ENCODE data around the gene ATRNL1. TPM values are rescaled to one million over a fixed set of nuclear protein-coding genes. Genes with fewer than 3 reads are reported as not detected.
"Not testable (repeated sequence)": the region's sequence is repeated elsewhere in the genome, so short reads cannot be mapped to it uniquely, and the experiment has no call there.

ATRNL1 gene
- polyA plus RNA-seq, 3 donors, result not detected

DNA sequence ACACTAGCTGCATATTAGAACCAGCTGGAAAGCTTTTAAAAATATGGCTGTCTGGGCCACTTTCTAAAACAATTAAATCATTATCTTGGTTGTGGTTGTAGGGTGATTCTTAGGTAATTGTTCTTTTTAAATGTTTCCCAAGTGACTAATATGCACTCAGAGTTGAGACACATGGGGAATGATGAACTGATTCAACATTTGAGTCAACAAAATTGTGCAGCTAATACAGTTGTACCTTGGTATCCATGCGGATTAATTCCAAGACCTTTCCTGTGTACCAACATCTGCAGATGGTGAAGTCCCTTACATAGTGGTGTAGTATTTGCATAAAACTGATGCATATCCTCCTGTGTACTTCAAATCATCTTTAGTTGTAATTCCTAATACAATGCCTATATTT, 242.2 kb downstream of the ATRNL1 start:
- Histone ChIP-seq H3K4me3 (replicated peaks in 1 of 3; ENCODE audit: low read depth in 2 of 3, low read length in 3 of 3) (no peak overlapping the region), H3K27ac (ENCODE audit: low read depth in 1 of 2, low read length in 2 of 2) (no peak overlapping the region), H2AFZ (ENCODE audit: insufficient read depth, low read depth, low read length, poor library complexity, severe bottlenecking) (no peak overlapping the region), H3K9me3 (replicated peaks in 1 of 2; ENCODE audit: control insufficient read depth in 1 of 2, insufficient read depth in 1 of 2, low read length in 2 of 2) (no peaks in the 10 kb centered on the region), H4K20me1 (ENCODE audit: insufficient read depth, low read length) (no peaks in the 10 kb centered on the region), H3K27me3 (ENCODE audit: control insufficient read depth in 2 of 2, insufficient read depth in 2 of 2, low read length in 2 of 2) (no peaks in the 10 kb centered on the region), H3K4me1 (ENCODE audit: control insufficient read depth in 1 of 2, insufficient read depth in 2 of 2, low read length in 2 of 2) (no peaks in the 10 kb centered on the region), H3K36me3 (replicated peaks in 1 of 2; ENCODE audit: control insufficient read depth in 1 of 2, insufficient read depth in 2 of 2, low read length in 2 of 2) (no peaks in the 10 kb centered on the region), H3K4me2 (replicated peaks; ENCODE audit: extremely low read depth, low read length, poor library complexity, severe bottlenecking) (no peak overlapping the region), H3K79me2 (ENCODE audit: insufficient read depth, low read length) (no peaks in the 10 kb centered on the region), H3K9ac (ENCODE audit: insufficient read depth, low read length, poor library complexity, severe bottlenecking) (no peak overlapping the region)
- no CpG with 5 or more reads among the region's 1 CpG for WGBS (ENCODE audit: insufficient coverage)
- TF ChIP-seq, protein P1, sequence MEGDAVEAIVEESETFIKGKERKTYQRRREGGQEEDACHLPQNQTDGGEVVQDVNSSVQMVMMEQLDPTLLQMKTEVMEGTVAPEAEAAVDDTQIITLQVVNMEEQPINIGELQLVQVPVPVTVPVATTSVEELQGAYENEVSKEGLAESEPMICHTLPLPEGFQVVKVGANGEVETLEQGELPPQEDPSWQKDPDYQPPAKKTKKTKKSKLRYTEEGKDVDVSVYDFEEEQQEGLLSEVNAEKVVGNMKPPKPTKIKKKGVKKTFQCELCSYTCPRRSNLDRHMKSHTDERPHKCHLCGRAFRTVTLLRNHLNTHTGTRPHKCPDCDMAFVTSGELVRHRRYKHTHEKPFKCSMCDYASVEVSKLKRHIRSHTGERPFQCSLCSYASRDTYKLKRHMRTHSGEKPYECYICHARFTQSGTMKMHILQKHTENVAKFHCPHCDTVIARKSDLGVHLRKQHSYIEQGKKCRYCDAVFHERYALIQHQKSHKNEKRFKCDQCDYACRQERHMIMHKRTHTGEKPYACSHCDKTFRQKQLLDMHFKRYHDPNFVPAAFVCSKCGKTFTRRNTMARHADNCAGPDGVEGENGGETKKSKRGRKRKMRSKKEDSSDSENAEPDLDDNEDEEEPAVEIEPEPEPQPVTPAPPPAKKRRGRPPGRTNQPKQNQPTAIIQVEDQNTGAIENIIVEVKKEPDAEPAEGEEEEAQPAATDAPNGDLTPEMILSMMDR (IDR thresholded peaks at IDR 0.05), result no peak
- no peak for DNase-seq
- intact Hi-C loops (cut with micrococcal nuclease), result no loop called here
- no peak overlapping the region for H3K27ac Mint-ChIP-seq
- no peaks in the 10 kb centered on the region for H3K4me1 Mint-ChIP-seq
- no peaks in the 10 kb centered on the region for H3K36me3 Mint-ChIP-seq
- H3K9me3 Mint-ChIP-seq, result peaks cover 0 to 8% (median 2%) of the 10 kb centered on the region in 7 donors
- H3K27me3 Mint-ChIP-seq (ENCODE audit: low read depth in 3 of 3), result peaks cover 0 to 3% (median 0%) of the 10 kb centered on the region in 3 donors
- H3K4me3 Mint-ChIP-seq, result no peak overlapping the region

DNA sequence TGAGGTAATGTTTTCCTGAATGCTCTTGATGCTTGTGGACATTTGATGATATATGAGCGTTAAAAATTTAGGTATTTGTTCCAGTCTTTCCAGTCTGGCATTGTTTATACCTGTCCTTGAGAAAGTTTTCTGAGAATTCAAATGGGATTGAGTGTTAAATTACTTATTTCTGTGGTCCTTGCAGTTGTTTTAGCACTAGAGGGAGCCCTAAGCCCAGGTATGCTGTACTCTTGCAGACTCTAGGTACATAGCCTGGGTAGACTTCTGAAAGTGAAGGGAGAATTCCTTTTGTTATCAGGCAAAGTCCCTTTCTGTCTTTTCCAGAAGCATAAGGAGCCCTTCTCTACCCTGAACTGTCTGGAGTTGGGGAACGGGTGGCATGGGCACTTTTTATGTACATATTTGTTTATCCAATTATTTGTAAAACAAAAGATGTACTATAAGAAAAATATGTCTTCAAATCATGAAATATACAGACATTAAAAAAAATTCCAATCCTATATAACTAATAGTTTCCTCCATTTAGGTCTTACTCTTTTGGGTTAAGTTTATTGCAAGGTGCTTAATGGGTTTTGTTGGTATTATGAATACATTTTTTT, 262.1 kb downstream of the ATRNL1 start:
- WGBS (ENCODE audit: insufficient coverage), result 0% methylated on average over 1 of the region's 2 CpGs
- H3K4me1 ChIP-seq (ENCODE audit: control insufficient read depth in 1 of 2, insufficient read depth in 2 of 2, low read length in 2 of 2), result no peaks in the 10 kb centered on the region
- DNase-seq, result no peak
- TF ChIP-seq, protein P1 (IDR thresholded peaks at IDR 0.05), result no peak
- no peaks in the 10 kb centered on the region for H3K27me3 ChIP-seq (ENCODE audit: control insufficient read depth in 2 of 2, insufficient read depth in 2 of 2, low read length in 2 of 2)
- no peaks in the 10 kb centered on the region for H4K20me1 ChIP-seq (ENCODE audit: insufficient read depth, low read length)
- no peak overlapping the region for H3K4me3 ChIP-seq (replicated peaks in 1 of 3; ENCODE audit: low read depth in 2 of 3, low read length in 3 of 3)
- no peak overlapping the region for H2AFZ ChIP-seq (ENCODE audit: insufficient read depth, low read depth, low read length, poor library complexity, severe bottlenecking)
- H3K9me3 ChIP-seq (replicated peaks in 1 of 2; ENCODE audit: control insufficient read depth in 1 of 2, insufficient read depth in 1 of 2, low read length in 2 of 2), result no peaks in the 10 kb centered on the region
- no peaks in the 10 kb centered on the region for H3K9me3 Mint-ChIP-seq
- H3K4me1 Mint-ChIP-seq, result no peaks in the 10 kb centered on the region
- no peak overlapping the region for H3K4me2 ChIP-seq (replicated peaks; ENCODE audit: extremely low read depth, low read length, poor library complexity, severe bottlenecking)
- H3K27me3 Mint-ChIP-seq (ENCODE audit: low read depth in 3 of 3), result peaks cover 0 to 6% (median 2%) of the 10 kb centered on the region in 3 donors
- H3K36me3 ChIP-seq (replicated peaks in 1 of 2; ENCODE audit: control insufficient read depth in 1 of 2, insufficient read depth in 2 of 2, low read length in 2 of 2), result no peaks in the 10 kb centered on the region
- H3K36me3 Mint-ChIP-seq, result no peaks in the 10 kb centered on the region
- H3K9ac ChIP-seq (ENCODE audit: insufficient read depth, low read length, poor library complexity, severe bottlenecking), result no peak overlapping the region
- H3K4me3 Mint-ChIP-seq, result no peak overlapping the region
- H3K27ac ChIP-seq (ENCODE audit: low read depth in 1 of 2, low read length in 2 of 2), result no peak overlapping the region
- no peak overlapping the region for H3K27ac Mint-ChIP-seq
- no peaks in the 10 kb centered on the region for H3K79me2 ChIP-seq (ENCODE audit: insufficient read depth, low read length)
- intact Hi-C loops (cut with micrococcal nuclease), result no loop called here

DNA sequence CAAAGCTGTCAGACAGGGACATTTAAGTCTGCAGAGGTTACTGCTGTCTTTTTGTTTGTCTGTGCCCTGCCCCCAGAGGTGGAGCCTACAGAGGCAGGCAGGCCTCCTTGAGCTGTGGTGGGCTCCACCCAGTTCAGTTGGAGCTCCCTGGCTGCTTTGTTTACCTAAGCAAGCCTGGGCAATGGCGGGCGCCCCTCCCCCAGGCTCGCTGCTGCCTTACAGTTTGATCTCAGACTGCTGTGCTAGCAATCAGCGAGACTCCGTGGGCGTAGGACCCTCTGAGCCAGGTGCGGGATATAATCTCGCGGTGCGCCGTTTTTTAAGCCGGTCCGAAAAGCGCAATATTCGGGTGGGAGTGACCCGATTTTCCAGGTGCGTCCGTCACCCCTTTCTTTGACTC, 274.8 kb downstream of the ATRNL1 start:
- H3K4me1 Mint-ChIP-seq; intact Hi-C loops (cut with micrococcal nuclease): not testable (repeated sequence)

More for the DNA sequence above, 274.8 kb downstream of the ATRNL1 start:
- not testable (repeated sequence) for H3K4me2 ChIP-seq (replicated peaks; ENCODE audit: extremely low read depth, low read length, poor library complexity, severe bottlenecking); H4K20me1 ChIP-seq (ENCODE audit: insufficient read depth, low read length); H3K4me3 ChIP-seq (replicated peaks in 1 of 3; ENCODE audit: low read depth in 2 of 3, low read length in 3 of 3); H3K27ac Mint-ChIP-seq; H3K79me2 ChIP-seq (ENCODE audit: insufficient read depth, low read length); H3K36me3 ChIP-seq (replicated peaks in 1 of 2; ENCODE audit: control insufficient read depth in 1 of 2, insufficient read depth in 2 of 2, low read length in 2 of 2); H3K27me3 ChIP-seq (ENCODE audit: control insufficient read depth in 2 of 2, insufficient read depth in 2 of 2, low read length in 2 of 2); H2AFZ ChIP-seq (ENCODE audit: insufficient read depth, low read depth, low read length, poor library complexity, severe bottlenecking); H3K36me3 Mint-ChIP-seq; H3K4me1 ChIP-seq (ENCODE audit: control insufficient read depth in 1 of 2, insufficient read depth in 2 of 2, low read length in 2 of 2); H3K27me3 Mint-ChIP-seq (ENCODE audit: low read depth in 3 of 3); DNase-seq; H3K9ac ChIP-seq (ENCODE audit: insufficient read depth, low read length, poor library complexity, severe bottlenecking); H3K27ac ChIP-seq (ENCODE audit: low read depth in 1 of 2, low read length in 2 of 2); H3K4me3 Mint-ChIP-seq
- H3K9me3 Mint-ChIP-seq, result peaks cover 3 to 19% (median 9%) of the 10 kb centered on the region in 7 donors
- peaks cover 0 to 11% of the 10 kb centered on the region in 2 donors for H3K9me3 ChIP-seq (replicated peaks in 1 of 2; ENCODE audit: control insufficient read depth in 1 of 2, insufficient read depth in 1 of 2, low read length in 2 of 2)
- 94% methylated on average over 13 of the region's 18 CpGs for WGBS (ENCODE audit: insufficient coverage)

Measured in CD14-positive monocyte (primary cell).